ENCODE measurements around the gene FRMD1.

Gene FRMD1

GRCh38 chr6:168095171-168095691 is 16.2 kb upstream of the FRMD1 start:
- no peak for DNase-seq (ENCODE audit: low spot score)

- no peak for DNase-seq (ENCODE audit: low spot score)
Measured at GRCh38 chr6:168093634-168094033, 14.6 kb upstream of the FRMD1 start.

- no peak for DNase-seq (ENCODE audit: low spot score)
Measured at GRCh38 chr6:168093071-168093505, 14.1 kb upstream of the FRMD1 start.

- no peak for DNase-seq (ENCODE audit: low spot score)
Measured at GRCh38 chr6:168092541-168092940, 13.5 kb upstream of the FRMD1 start.

- no peak for DNase-seq (ENCODE audit: low spot score)
Measured at GRCh38 chr6:168091381-168092264, 12.6 kb upstream of the FRMD1 start.

GRCh38 chr6:168090706-168091105 is 11.7 kb upstream of the FRMD1 start:
- DNase-seq (ENCODE audit: low spot score): no peak

- DNase-seq (ENCODE audit: low spot score): no peak
Measured at GRCh38 chr6:168090064-168090690, 11.2 kb upstream of the FRMD1 start.

GRCh38 chr6:168089186-168090063 is 10.4 kb upstream of the FRMD1 start:
- DNase-seq (ENCODE audit: low spot score): no peak

GRCh38 chr6:168088161-168089053 is 9.4 kb upstream of the FRMD1 start:
- DNase-seq (ENCODE audit: low spot score): no peak

GRCh38 chr6:168087436-168088160 is 8.6 kb upstream of the FRMD1 start:
- DNase-seq (ENCODE audit: low spot score): no peak

- DNase-seq (ENCODE audit: low spot score): no peak
Measured at GRCh38 chr6:168086616-168087015, 7.6 kb upstream of the FRMD1 start.

GRCh38 chr6:168086066-168086465 is 7.1 kb upstream of the FRMD1 start:
- no peak for DNase-seq (ENCODE audit: low spot score)

GRCh38 chr6:168084465-168085160 is 5.6 kb upstream of the FRMD1 start:
- no peak for DNase-seq (ENCODE audit: low spot score)

- DNase-seq (ENCODE audit: low spot score): no peak
Measured at GRCh38 chr6:168083514-168083885, 4.5 kb upstream of the FRMD1 start.

GRCh38 chr6:168082860-168083513 is 4.0 kb upstream of the FRMD1 start:
- peak; percentile 31 for DNase-seq (ENCODE audit: low spot score)

GRCh38 chr6:168081858-168082546 is 3.0 kb upstream of the FRMD1 start:
- DNase-seq (ENCODE audit: low spot score): no peak

- DNase-seq (ENCODE audit: low spot score): no peak
Measured at GRCh38 chr6:168080393-168081077, 1.5 kb upstream of the FRMD1 start.

All from SW480 (cell line).